Activated T-helper 1 cell treated with anti-CD3 and anti-CD28 coated beads, Interleukin-12 subunit alpha, Interleukin-12 subunit beta, Interleukin-2, Interleukin-4 antibody, amounts not matched to agents 30 ng/mL and 10 ng/mL and 1 ng/mL, durations not matched to agents 14 hours and 24 hours and 36 hours (primary cell): Measurements from ENCODE around the gene CPD. TPM values are rescaled to one million over a fixed set of nuclear protein-coding genes. Genes with fewer than 3 reads are reported as not detected.

Experiments used
- DNase-seq: peaks from one replicate; pipeline ENCODE4 v3.0.0; 2021; ENCODE audit warnings: low spot score
- H3K27ac Mint-ChIP-seq: one replicate; pipeline ENCODE4 v1.8.0; 2021; ENCODE audit warnings: mild to moderate bottlenecking, mixed read lengths
- H3K27me3 Mint-ChIP-seq: one replicate; pipeline ENCODE4 v1.8.0; 2022; ENCODE audit warnings: mild to moderate bottlenecking, moderate library complexity, mixed read lengths; ENCODE audit not compliant: insufficient read depth
- H3K36me3 Mint-ChIP-seq: one replicate; pipeline ENCODE4 v1.8.0; 2021; ENCODE audit warnings: low read depth, mixed read lengths
- H3K4me1 Mint-ChIP-seq: one replicate; pipeline ENCODE4 v1.8.0; 2021; ENCODE audit warnings: low read depth, mixed read lengths
- H3K4me3 Mint-ChIP-seq: one replicate; pipeline ENCODE4 v1.8.0; 2021; ENCODE audit warnings: mild to moderate bottlenecking, moderate library complexity, mixed read lengths
- H3K9me3 Mint-ChIP-seq: one replicate; pipeline ENCODE4 v1.8.0; 2021; ENCODE audit warnings: mixed read lengths
- intact Hi-C: fragments of 100-400 bp; cut with micrococcal nuclease; formaldehyde crosslinking; loops from one replicate; pipeline ENCODE4 v1.15.1; 2024
- total RNA-seq: library from RNA; stranded (reverse); gene quantifications from 2 replicates; pipeline ENCODE4 v1.2.3, GENCODE V29; 2022

CPD gene
- total RNA-seq, 1 donor from 2014 or later: 29.7 TPM

DNA sequence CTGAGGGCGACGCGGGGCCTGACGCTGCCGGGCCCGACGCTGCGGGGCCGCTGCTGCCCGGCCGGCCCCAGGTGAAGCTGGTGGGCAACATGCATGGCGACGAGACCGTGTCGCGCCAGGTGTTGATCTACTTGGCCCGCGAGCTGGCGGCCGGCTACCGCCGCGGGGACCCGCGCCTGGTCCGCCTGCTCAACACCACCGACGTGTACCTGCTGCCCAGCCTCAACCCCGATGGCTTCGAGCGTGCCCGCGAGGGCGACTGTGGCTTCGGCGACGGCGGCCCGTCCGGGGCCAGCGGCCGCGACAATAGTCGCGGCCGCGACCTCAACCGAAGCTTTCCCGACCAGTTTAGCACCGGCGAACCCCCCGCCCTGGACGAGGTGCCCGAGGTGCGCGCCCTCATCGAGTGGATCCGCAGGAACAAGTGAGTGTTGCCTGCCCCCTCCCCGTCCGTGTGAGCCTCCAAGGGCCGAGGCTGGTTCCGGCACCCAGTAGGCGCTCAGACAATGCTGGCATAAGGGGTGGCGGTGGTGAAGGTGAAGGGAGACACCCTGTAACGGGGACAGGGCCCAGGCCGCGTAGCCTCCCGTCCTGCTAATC lies 676 bp downstream of the CPD start:
- peaks cover 69% of the 10 kb centered on the region for H3K4me1 Mint-ChIP-seq
- H3K9me3 Mint-ChIP-seq: no peaks in the 10 kb centered on the region
- intact Hi-C loops: loop anchor here (2.0 to 10.0 kb wide), 3 partner anchors 89 to 1085 kb away; partner anchors contain the start of genes BLMH, CRLF3 and NUFIP2
- no peaks in the 10 kb centered on the region for H3K27me3 Mint-ChIP-seq
- peak overlapping the region; percentile 53 for H3K27ac Mint-ChIP-seq
- peak; percentile 5 for DNase-seq
- peaks cover 19% of the 10 kb centered on the region for H3K36me3 Mint-ChIP-seq
- peak overlapping the region; percentile 87 for H3K4me3 Mint-ChIP-seq

DNA sequence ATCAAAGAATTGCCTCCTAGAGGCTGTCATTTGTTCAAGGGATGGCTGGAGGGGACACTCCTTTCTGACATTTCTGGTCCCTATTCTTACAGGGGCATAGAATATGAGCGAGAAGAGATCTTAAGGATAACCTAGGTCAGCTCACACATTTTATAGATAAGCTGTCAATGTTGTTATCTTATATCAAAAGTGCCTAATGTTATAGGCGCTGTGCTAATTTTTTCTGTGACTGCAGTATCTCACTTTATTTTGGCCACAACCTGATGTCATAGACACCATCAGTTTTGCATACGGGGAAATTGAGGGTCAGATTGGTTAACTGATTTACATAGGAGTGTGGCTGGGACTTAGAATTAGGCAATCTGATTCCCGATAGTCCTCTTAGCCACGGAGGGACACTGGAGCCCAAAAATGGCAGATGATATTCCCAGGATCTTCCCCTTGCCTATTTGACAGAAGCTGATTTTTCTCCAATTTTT lies 1.2 kb downstream of the CPD start:
- H3K4me1 Mint-ChIP-seq: peaks cover 69% of the 10 kb centered on the region

GRCh38 chr17:30380643-30381339 lies 2.1 kb downstream of the CPD start:
- Mint-ChIP-seq H3K27ac (no peak overlapping the region), H3K36me3 (peaks cover 26% of the 10 kb centered on the region), H3K9me3 (no peaks in the 10 kb centered on the region), H3K27me3 (no peaks in the 10 kb centered on the region), H3K4me1 (peaks cover 67% of the 10 kb centered on the region), H3K4me3 (peak overlapping the region; percentile 87)
- intact Hi-C loops: loop anchor here (2.0 kb wide), 1 partner anchor 264 kb away; the partner anchor contains the start of gene NSRP1
- DNase-seq: no peak

More for the DNA sequence above, 1.2 kb downstream of the CPD start:
- H3K27ac Mint-ChIP-seq: peak overlapping the region; percentile 53
- DNase-seq: no peak
- peaks cover 21% of the 10 kb centered on the region for H3K36me3 Mint-ChIP-seq
- H3K9me3 Mint-ChIP-seq: no peaks in the 10 kb centered on the region
- H3K4me3 Mint-ChIP-seq: peak overlapping the region; percentile 87
- intact Hi-C loops: loop anchor here (2.0 to 10.0 kb wide), 4 partner anchors 89 to 1085 kb away; partner anchors contain the start of genes BLMH, CRLF3, NSRP1 and NUFIP2
- no peaks in the 10 kb centered on the region for H3K27me3 Mint-ChIP-seq

DNA sequence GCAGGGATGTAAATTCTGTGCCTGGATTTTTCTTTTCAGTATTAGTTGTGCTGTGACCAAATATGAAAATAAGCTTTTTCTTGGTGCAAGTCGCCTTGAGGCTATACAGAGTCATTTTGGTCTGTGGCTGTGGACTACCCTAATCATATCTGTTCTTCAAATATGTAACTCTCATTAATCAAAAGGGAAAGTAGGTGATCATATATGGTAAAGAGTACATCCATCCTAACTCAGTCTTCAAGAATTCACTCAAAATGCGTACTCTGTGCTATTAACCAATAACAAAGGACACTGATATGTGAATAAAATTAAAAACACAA lies 2.6 kb downstream of the CPD start:
- Mint-ChIP-seq H3K4me3 (peak overlapping the region; percentile 87), H3K4me1 (peaks cover 62% of the 10 kb centered on the region), H3K36me3 (peaks cover 30% of the 10 kb centered on the region)

GRCh38 chr17:30382345-30382744 lies 3.6 kb downstream of the CPD start:
- Mint-ChIP-seq H3K4me3 (no peak overlapping the region), H3K27me3 (no peaks in the 10 kb centered on the region), H3K27ac (no peak overlapping the region), H3K9me3 (no peaks in the 10 kb centered on the region), H3K36me3 (peaks cover 36% of the 10 kb centered on the region), H3K4me1 (peaks cover 52% of the 10 kb centered on the region)
- intact Hi-C loops: no loop called here
- no peak for DNase-seq

More for the DNA sequence above, 2.6 kb downstream of the CPD start:
- DNase-seq: no peak
- intact Hi-C loops: loop anchor here (2.0 kb wide), 1 partner anchor 264 kb away; the partner anchor contains the start of gene NSRP1
- H3K27ac Mint-ChIP-seq: no peak overlapping the region
- no peaks in the 10 kb centered on the region for H3K27me3 Mint-ChIP-seq
- H3K9me3 Mint-ChIP-seq: no peaks in the 10 kb centered on the region

GRCh38 chr17:30388321-30389179 lies 9.8 kb downstream of the CPD start:
- Mint-ChIP-seq H3K4me3 (no peak overlapping the region), H3K27ac (no peak overlapping the region), H3K4me1 (peaks cover 7% of the 10 kb centered on the region), H3K27me3 (no peaks in the 10 kb centered on the region), H3K9me3 (no peaks in the 10 kb centered on the region), H3K36me3 (peaks cover 38% of the 10 kb centered on the region)
- intact Hi-C loops: no loop called here
- DNase-seq: no peak

DNA sequence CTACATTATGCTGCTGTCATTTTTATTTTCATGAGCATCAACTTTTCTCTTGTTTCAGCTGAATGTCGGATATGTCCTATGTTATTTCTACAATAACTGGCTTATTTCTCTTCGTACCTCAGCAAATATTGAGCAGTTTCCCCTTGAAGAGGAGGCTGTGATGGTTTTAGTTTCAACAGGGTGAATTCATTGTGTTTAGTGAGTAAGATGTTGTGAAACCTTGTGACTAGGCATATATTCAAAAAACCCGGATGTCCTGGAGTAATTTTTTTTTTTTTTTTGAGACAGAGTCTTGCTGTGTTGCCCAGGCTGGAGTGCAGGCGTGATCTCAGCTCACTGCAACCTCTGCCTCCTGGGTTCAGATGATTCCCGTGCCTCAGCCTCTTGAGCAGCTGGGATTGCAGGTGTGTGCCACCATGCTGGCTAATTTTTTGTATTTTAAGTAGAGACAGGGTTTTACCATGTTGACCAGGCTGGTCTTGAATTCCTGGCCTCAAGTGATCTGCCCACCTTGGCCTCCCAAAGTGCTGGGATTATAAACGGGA lies 11.1 kb downstream of the CPD start:
- no peak for DNase-seq
- intact Hi-C loops: no loop called here
- Mint-ChIP-seq H3K36me3 (peaks cover 42% of the 10 kb centered on the region), H3K27me3 (no peaks in the 10 kb centered on the region), H3K9me3 (no peaks in the 10 kb centered on the region), H3K4me1 (peaks cover 6% of the 10 kb centered on the region), H3K4me3 (no peak overlapping the region), H3K27ac (no peak overlapping the region)

- no peak for DNase-seq
- Mint-ChIP-seq H3K4me3 (no peak overlapping the region), H3K27me3 (no peaks in the 10 kb centered on the region), H3K4me1 (peaks cover 14% of the 10 kb centered on the region), H3K27ac (no peak overlapping the region), H3K36me3 (peaks cover 36% of the 10 kb centered on the region), H3K9me3 (no peaks in the 10 kb centered on the region)
- intact Hi-C loops: no loop called here
Observed at GRCh38 chr17:30391534-30391933, 12.8 kb downstream of the CPD start.

DNA sequence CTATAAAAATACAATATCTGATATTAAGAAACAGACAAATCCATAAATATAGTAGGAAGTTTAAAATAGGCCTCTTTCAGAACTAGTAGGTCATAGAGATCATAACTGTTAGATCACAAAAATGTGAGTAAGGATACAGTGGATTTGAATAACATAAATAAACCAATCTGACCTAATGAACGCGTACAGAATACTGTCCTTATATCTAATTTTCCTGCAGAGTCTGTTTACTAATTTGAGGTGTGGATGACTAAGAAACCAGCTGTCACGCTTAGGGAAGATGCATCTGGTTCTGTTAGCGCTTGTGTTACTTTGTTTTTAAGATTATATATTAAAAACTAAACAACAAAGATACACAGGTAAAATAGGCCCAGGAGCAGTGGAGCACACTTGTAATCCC lies 14.8 kb downstream of the CPD start:
- peaks cover 25% of the 10 kb centered on the region for H3K36me3 Mint-ChIP-seq
- H3K27me3 Mint-ChIP-seq: no peaks in the 10 kb centered on the region
- H3K27ac Mint-ChIP-seq: no peak overlapping the region
- H3K4me1 Mint-ChIP-seq: peaks cover 14% of the 10 kb centered on the region
- H3K9me3 Mint-ChIP-seq: no peaks in the 10 kb centered on the region
- intact Hi-C loops: no loop called here
- no peak for DNase-seq
- no peak overlapping the region for H3K4me3 Mint-ChIP-seq

DNA sequence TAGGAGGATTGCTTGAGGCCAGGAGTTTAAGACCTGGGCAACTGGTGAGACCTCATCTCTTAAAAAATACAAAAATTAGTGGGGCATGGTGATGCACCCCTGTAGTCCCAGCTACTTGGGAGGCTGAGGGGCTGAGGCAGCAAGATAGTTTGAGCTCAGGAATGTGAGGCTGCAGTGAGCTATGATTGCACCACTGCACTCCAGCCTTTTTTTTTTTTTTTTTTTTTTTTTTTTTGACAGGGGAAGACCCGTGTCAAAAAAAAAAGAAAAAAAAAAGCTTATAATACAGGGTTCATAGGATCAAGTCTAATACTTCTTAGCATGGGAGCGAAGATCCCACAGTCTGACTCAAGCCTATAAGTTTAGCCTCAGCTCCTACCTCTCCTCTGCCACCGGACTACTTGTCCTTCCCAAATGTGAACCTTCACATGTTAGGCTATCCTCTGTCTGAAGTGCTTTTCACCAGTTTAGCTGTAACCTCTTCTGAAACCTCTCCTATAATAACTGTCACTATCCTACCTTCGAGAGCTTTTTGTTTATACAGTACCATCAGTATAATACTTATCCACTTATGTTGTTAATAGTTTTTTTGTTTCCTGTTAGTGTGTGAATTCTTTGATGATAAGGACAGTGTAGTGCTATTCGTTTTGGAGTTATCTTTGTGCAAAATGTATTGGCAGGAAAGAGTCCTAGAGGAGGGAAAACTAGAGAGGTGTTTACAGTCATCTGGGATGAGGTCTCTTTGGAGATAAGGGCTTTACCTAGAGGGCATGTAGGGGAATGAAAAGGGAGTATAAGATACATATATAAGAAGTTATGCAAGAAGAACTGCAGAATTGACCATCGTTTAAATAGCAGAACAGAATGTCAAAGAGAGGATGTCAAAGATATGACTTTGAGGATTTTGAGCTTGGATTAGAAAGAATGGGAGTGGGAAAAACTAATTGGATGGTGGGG lies 15.5 kb downstream of the CPD start:
- Mint-ChIP-seq H3K36me3 (peaks cover 25% of the 10 kb centered on the region), H3K4me1 (peaks cover 14% of the 10 kb centered on the region), H3K27ac (no peak overlapping the region), H3K27me3 (no peaks in the 10 kb centered on the region), H3K4me3 (no peak overlapping the region), H3K9me3 (no peaks in the 10 kb centered on the region)
- intact Hi-C loops: no loop called here
- no peak for DNase-seq

- intact Hi-C loops: no loop called here
- no peak overlapping the region for H3K27ac Mint-ChIP-seq
- DNase-seq: no peak
- H3K36me3 Mint-ChIP-seq: peaks cover 22% of the 10 kb centered on the region
- H3K4me1 Mint-ChIP-seq: peaks cover 14% of the 10 kb centered on the region
- H3K27me3 Mint-ChIP-seq: no peaks in the 10 kb centered on the region
- no peaks in the 10 kb centered on the region for H3K9me3 Mint-ChIP-seq
- H3K4me3 Mint-ChIP-seq: no peak overlapping the region
Observed at GRCh38 chr17:30395398-30396022, 16.8 kb downstream of the CPD start.
